Osteoblast (primary cell): ENCODE measurements around the gene MLPH. TPM values are rescaled to one million over a fixed set of nuclear protein-coding genes. Genes with fewer than 3 reads are reported as not detected.

Experiments
- DNase-seq: peaks from one replicate; pipeline ENCODE4 v3.0.0; 2011; ENCODE audit warnings: low spot score, mixed read lengths; ENCODE audit not compliant: insufficient read length; ENCODE audit errors: missing footprints
- H2AFZ ChIP-seq: 2 replicates; pipeline ENCODE4 v1.6.0; 2011; ENCODE audit warnings: mild to moderate bottlenecking, low read length
- H3K27ac ChIP-seq: 2 replicates; pipeline ENCODE4 v1.5.1; 2011; ENCODE audit warnings: mild to moderate bottlenecking, low read depth, low read length, moderate library complexity
- H3K27me3 ChIP-seq: 2 replicates; pipeline ENCODE4 v1.6.0; 2012; ENCODE audit warnings: mild to moderate bottlenecking, control low read depth, inconsistent platforms, low read length, moderate library complexity; ENCODE audit not compliant: insufficient read depth
- H3K36me3 ChIP-seq: 2 replicates; pipeline ENCODE4 v1.5.1; 2011; ENCODE audit warnings: mild to moderate bottlenecking, low read length, control low read depth, moderate library complexity; ENCODE audit not compliant: insufficient read depth
- H3K4me1 ChIP-seq: 2 replicates; pipeline ENCODE4 v1.5.1; 2011; ENCODE audit warnings: mild to moderate bottlenecking, low read length, control low read depth, moderate library complexity; ENCODE audit not compliant: insufficient read depth
- H3K4me2 ChIP-seq: 2 replicates; pipeline ENCODE4 v1.6.0; 2011; ENCODE audit warnings: mild to moderate bottlenecking, low read length; ENCODE audit not compliant: insufficient read depth
- H3K4me3 ChIP-seq: fragments of 200-600 bp; sonication (generic); 3 replicates; pipeline ENCODE4 v1.5.1; 2012; ENCODE audit warnings: mild to moderate bottlenecking, low read length, inconsistent platforms; ENCODE audit not compliant: insufficient read depth
- H3K79me2 ChIP-seq: 2 replicates; pipeline ENCODE4 v1.6.0; 2012; ENCODE audit warnings: mild to moderate bottlenecking, low read length, control low read depth, inconsistent platforms; ENCODE audit not compliant: insufficient read depth
- H3K9me3 ChIP-seq: 2 replicates; pipeline ENCODE4 v1.5.1; 2011; ENCODE audit warnings: low read depth, low read length, control low read depth
- H4K20me1 ChIP-seq: 2 replicates; pipeline ENCODE4 v1.6.0; 2012; ENCODE audit warnings: mild to moderate bottlenecking, low read length, control low read depth; ENCODE audit not compliant: insufficient read depth
- CTCF ChIP-seq: IDR thresholded peaks from 2 replicates; pipeline ENCODE4 v1.5.1; 2011; ENCODE audit warnings: mild to moderate bottlenecking, low read depth, low read length, moderate library complexity; ENCODE audit errors: extremely low read depth
- total RNA-seq: library from RNA; depleted of rRNA; stranded (reverse); fragments of >200 nt; gene quantifications from 2 replicates; pipeline ENCODE4 v1.2.3, GENCODE V29; 2012

The MLPH gene
- total RNA-seq, 1 donor, result 25.7 TPM

- no peaks in the 10 kb centered on the region for H3K79me2 ChIP-seq
- no peaks in the 10 kb centered on the region for H3K27me3 ChIP-seq
- no peak overlapping the region for H3K4me2 ChIP-seq
- peaks cover 37% of the 10 kb centered on the region for H3K36me3 ChIP-seq
- no peak overlapping the region for H2AFZ ChIP-seq
- H4K20me1 ChIP-seq, result no peaks in the 10 kb centered on the region
- no peaks in the 10 kb centered on the region for H3K9me3 ChIP-seq
- no peak for TF ChIP-seq CTCF
- H3K4me3 ChIP-seq, result no peak overlapping the region
- no peak overlapping the region for H3K27ac ChIP-seq
- peaks cover 4% of the 10 kb centered on the region for H3K4me1 ChIP-seq
- DNase-seq, result no peak
Observed at GRCh38 chr2:237527766-237528165, 40.7 kb downstream of the MLPH start.

GRCh38 chr2:237529452-237530402, 42.7 kb downstream of the MLPH start:
- no peaks in the 10 kb centered on the region for H4K20me1 ChIP-seq
- no peaks in the 10 kb centered on the region for H3K27me3 ChIP-seq
- H3K9me3 ChIP-seq, result no peaks in the 10 kb centered on the region
- H3K27ac ChIP-seq, result no peak overlapping the region
- no peaks in the 10 kb centered on the region for H3K79me2 ChIP-seq
- H3K4me1 ChIP-seq, result peaks cover 20% of the 10 kb centered on the region
- no peak overlapping the region for H3K4me3 ChIP-seq
- H3K36me3 ChIP-seq, result peaks cover 39% of the 10 kb centered on the region
- H2AFZ ChIP-seq, result no peak overlapping the region
- H3K4me2 ChIP-seq, result no peak overlapping the region
- TF ChIP-seq CTCF, result no peak
- DNase-seq, result peak; percentile 56

- DNase-seq, result peak; percentile 25
- Histone ChIP-seq H3K79me2 (no peaks in the 10 kb centered on the region), H3K27me3 (no peaks in the 10 kb centered on the region), H3K36me3 (peaks cover 40% of the 10 kb centered on the region), H3K4me3 (no peak overlapping the region), H3K4me2 (no peak overlapping the region), H3K9me3 (no peaks in the 10 kb centered on the region), H4K20me1 (no peaks in the 10 kb centered on the region), H2AFZ (no peak overlapping the region), H3K27ac (no peak overlapping the region), H3K4me1 (peaks cover 20% of the 10 kb centered on the region)
- no peak for TF ChIP-seq CTCF
Observed at GRCh38 chr2:237530472-237531433, 43.7 kb downstream of the MLPH start.

GRCh38 chr2:237532160-237532559, 45.1 kb downstream of the MLPH start:
- Histone ChIP-seq H3K9me3 (no peaks in the 10 kb centered on the region), H3K79me2 (no peaks in the 10 kb centered on the region), H3K4me3 (no peak overlapping the region), H3K4me2 (no peak overlapping the region), H3K36me3 (peaks cover 31% of the 10 kb centered on the region), H4K20me1 (no peaks in the 10 kb centered on the region), H2AFZ (no peak overlapping the region), H3K27me3 (no peaks in the 10 kb centered on the region), H3K4me1 (peaks cover 20% of the 10 kb centered on the region), H3K27ac (no peak overlapping the region)
- peak; percentile 76 for DNase-seq
- TF ChIP-seq CTCF, result no peak
